Thyroid gland (tissue), 4 donors: Measurements from ENCODE around the gene PELI2. TPM values are rescaled to one million over a fixed set of nuclear protein-coding genes. Genes with fewer than 3 reads are reported as not detected.

Source experiments
- DNase-seq, 2 donors: peaks; one replicate each; pipeline ENCODE4 v3.0.0-alpha.2; 2019
- H3K27ac ChIP-seq, 3 donors: fragments of 200-600 bp; sonication (generic); 1 replicate in 2 of 3; 2 replicates in 1 of 3; pipeline ENCODE4 v1.5.1; 2016 to 2019; ENCODE audit warnings: mild to moderate bottlenecking in 1 of 3, moderate library complexity in 1 of 3
- H3K27me3 ChIP-seq: fragments of 200-600 bp; sonication (generic); one replicate; pipeline ENCODE4 v1.5.1; 2019
- H3K36me3 ChIP-seq, 2 donors: fragments of 200-600 bp; sonication (generic); one replicate each; pipeline ENCODE4 v1.5.1; 2016 to 2019
- H3K4me1 ChIP-seq, 2 donors: fragments of 200-600 bp; sonication (generic); one replicate each; pipeline ENCODE4 v1.5.1; 2017 to 2019
- H3K4me3 ChIP-seq, 3 donors: fragments of 200-600 bp; sonication (generic); replicated peaks in 1 of 3; 1 replicate in 2 of 3; 2 replicates in 1 of 3; pipeline ENCODE4 v1.5.1; 2016; ENCODE audit warnings: mild to moderate bottlenecking in 1 of 3
- H3K9me3 ChIP-seq: fragments of 200-600 bp; sonication (generic); one replicate; pipeline ENCODE4 v1.5.1; 2017
- CTCF ChIP-seq, 6 experiments: fragments of 200-600 bp in 3 of 6; fragments of 450-650 bp in 3 of 6; sonication (generic) in 3 of 6; IDR thresholded peaks; one replicate each; pipeline ENCODE4 v1.5.1; 2016 to 2019; ENCODE audit warnings: antibody characterized with exemption in 6 of 6, mild to moderate bottlenecking in 2 of 6, inconsistent platforms in 1 of 6, moderate library complexity in 1 of 6
- POLR2A ChIP-seq, 2 donors: fragments of 450-650 bp; IDR thresholded peaks; one replicate each; pipeline ENCODE4 v1.6.1; 2017; ENCODE audit warnings: antibody characterized with exemption in 2 of 2, mild to moderate bottlenecking in 2 of 2, moderate library complexity in 1 of 2
- WGBS, 2 donors: methylation state at CpG; one replicate each; pipeline ENCODE4 v1.1.5; 2017; 5-methylcytosine and 5-hydroxymethylcytosine counted together
- intact Hi-C: fragments of 100-400 bp; cut with DNase I; formaldehyde crosslinking; loops from one replicate; pipeline ENCODE4 v1.15.1; 2023
- total RNA-seq, 4 donors: library from RNA; depleted of rRNA; stranded (reverse); fragments of >200 nt; gene quantifications; one replicate each; pipeline ENCODE4 v1.2.3, GENCODE V29; 2016

PELI2 gene
- total RNA-seq, 4 donors from 2014 or later = 10.8 to 17.6 (median 13.6) TPM

- no peaks in the 10 kb centered on the region for H3K36me3 ChIP-seq
- TF ChIP-seq CTCF (IDR thresholded peaks at IDR 0.05) (no peak), POLR2A (IDR thresholded peaks at IDR 0.05) (no peak)
- DNase-seq = peak in 1 of 2 donors; percentile 22
- no peak overlapping the region for H3K27ac ChIP-seq
- 45 to 50% methylated on average over 2 of the region's 2 CpGs for WGBS, 2 donors
- no peak overlapping the region for H3K4me3 ChIP-seq
- no peaks in the 10 kb centered on the region for H3K9me3 ChIP-seq
- no peaks in the 10 kb centered on the region for H3K27me3 ChIP-seq
- intact Hi-C loops = no loop called here
- peaks cover 19 to 25% of the 10 kb centered on the region in 2 donors for H3K4me1 ChIP-seq
Observed at GRCh38 chr14:56205881-56206280, 87.7 kb downstream of the PELI2 start.

DNA sequence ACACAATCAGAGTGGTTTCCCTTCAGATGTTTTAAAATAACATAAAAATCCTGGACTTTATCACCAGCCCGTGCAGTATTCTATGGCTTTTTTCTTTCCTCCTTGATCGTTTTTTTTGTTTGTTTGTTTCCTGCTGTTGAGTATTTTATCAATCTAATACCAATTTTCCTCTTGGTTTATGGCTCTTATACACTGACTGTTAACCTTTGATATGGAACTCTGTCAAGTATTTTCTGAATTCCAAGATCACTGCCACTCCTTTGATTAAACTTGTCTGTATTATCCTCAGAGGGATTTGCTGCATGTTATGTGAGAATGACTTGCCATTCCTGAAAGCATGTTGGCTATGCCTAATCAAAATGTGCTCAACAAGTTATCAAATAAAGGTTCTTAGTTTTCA, 88.4 kb downstream of the PELI2 start:
- no peak for DNase-seq
- Histone ChIP-seq H3K36me3 (no peaks in the 10 kb centered on the region), H3K27me3 (no peaks in the 10 kb centered on the region), H3K9me3 (no peaks in the 10 kb centered on the region), H3K4me3 (no peak overlapping the region), H3K27ac (no peak overlapping the region), H3K4me1 (peaks cover 19 to 25% of the 10 kb centered on the region in 2 donors)
- TF ChIP-seq POLR2A (IDR thresholded peaks at IDR 0.05) = no peak
- no peak for TF ChIP-seq CTCF (IDR thresholded peaks at IDR 0.05)
- intact Hi-C loops = no loop called here
- 28 to 41% methylated on average over 2 of the region's 2 CpGs for WGBS, 2 donors

DNA sequence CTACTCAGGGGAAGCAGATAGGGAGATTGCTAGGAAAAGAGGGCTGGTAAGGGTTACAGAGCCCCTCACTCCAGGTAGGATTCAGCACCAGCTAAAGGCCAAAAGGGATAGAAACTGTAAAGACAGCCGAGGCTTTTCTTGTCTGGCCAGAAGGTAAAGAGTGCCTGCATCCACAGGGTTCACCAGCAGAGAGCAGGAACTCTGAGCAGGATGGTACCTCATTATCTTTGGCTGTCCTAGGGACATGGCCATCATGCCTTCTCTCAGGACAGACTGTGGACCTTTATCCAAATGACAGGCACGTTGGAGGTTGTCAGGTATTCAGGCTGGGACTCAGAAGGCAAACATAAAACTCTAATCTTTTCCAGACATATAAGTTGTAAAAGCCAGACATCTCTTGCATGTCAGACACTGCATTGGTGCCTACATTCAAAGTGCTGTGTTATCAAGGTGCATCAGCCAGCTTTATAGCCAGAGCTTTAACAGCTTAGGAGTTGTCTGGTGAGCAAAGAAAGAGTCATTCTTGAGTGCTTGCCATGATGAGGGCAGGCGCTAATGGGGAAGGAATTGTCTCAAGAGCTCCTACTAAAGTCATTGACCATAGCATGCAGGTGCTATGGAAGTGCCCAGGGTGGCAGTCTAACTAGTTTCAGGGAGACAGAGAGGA, 89.5 kb downstream of the PELI2 start:
- TF ChIP-seq CTCF (IDR thresholded peaks at IDR 0.05) (no peak), POLR2A (IDR thresholded peaks at IDR 0.05) (no peak)
- Histone ChIP-seq H3K27ac (no peak overlapping the region), H3K4me1 (peaks cover 19 to 30% of the 10 kb centered on the region in 2 donors), H3K36me3 (no peaks in the 10 kb centered on the region), H3K4me3 (no peak overlapping the region), H3K27me3 (no peaks in the 10 kb centered on the region), H3K9me3 (no peaks in the 10 kb centered on the region)
- DNase-seq = peak; percentile 44 to 53
- 59 to 72% methylated on average over 3 of the region's 3 CpGs for WGBS, 2 donors
- intact Hi-C loops = no loop called here

- Histone ChIP-seq H3K4me1 (peaks cover 19 to 30% of the 10 kb centered on the region in 2 donors), H3K4me3 (no peak overlapping the region), H3K27me3 (no peaks in the 10 kb centered on the region), H3K27ac (no peak overlapping the region), H3K36me3 (no peaks in the 10 kb centered on the region), H3K9me3 (no peaks in the 10 kb centered on the region)
- DNase-seq = no peak
- intact Hi-C loops = no loop called here
- WGBS, 2 donors = 66 to 71% methylated on average over 3 of the region's 3 CpGs
- TF ChIP-seq POLR2A (IDR thresholded peaks at IDR 0.05) (no peak), CTCF (IDR thresholded peaks at IDR 0.05) (no peak)
Observed at GRCh38 chr14:56208520-56208919, 90.3 kb downstream of the PELI2 start.

DNA sequence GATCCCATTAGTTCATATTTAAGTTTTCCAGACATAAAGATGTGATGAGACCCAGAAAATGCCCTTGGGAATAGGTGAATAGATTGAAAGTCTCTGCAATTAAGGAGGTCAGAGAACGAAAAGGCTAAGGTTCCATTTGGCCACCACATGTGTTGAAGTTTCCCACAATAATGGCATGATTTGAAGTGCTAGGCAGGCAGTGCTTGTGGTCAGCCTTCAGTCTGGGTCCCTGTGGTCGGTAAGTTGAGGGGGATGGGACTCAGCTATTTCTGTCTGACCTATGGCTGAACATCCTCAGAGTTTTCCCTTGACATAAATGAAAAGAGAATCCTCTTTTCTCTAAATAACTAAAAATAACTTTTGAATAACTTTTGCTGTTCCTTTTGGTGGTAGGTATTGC, 92.4 kb downstream of the PELI2 start:
- DNase-seq = no peak
- intact Hi-C loops = loop anchor here (10.0 kb wide), 1 partner anchor 86 kb away; no protein-coding TSS in a partner anchor
- peaks cover 18 to 28% of the 10 kb centered on the region in 2 donors for H3K4me1 ChIP-seq
- no peaks in the 10 kb centered on the region for H3K36me3 ChIP-seq
- H3K27me3 ChIP-seq = no peaks in the 10 kb centered on the region
- no peak for TF ChIP-seq CTCF (IDR thresholded peaks at IDR 0.05)
- no peak for TF ChIP-seq POLR2A (IDR thresholded peaks at IDR 0.05)
- no peak overlapping the region for H3K4me3 ChIP-seq
- 82 to 85% methylated on average over 2 of the region's 2 CpGs for WGBS, 2 donors
- no peaks in the 10 kb centered on the region for H3K9me3 ChIP-seq
- H3K27ac ChIP-seq = no peak overlapping the region
